Measurements from ENCODE around the gene ARL14EPL.

DNA sequence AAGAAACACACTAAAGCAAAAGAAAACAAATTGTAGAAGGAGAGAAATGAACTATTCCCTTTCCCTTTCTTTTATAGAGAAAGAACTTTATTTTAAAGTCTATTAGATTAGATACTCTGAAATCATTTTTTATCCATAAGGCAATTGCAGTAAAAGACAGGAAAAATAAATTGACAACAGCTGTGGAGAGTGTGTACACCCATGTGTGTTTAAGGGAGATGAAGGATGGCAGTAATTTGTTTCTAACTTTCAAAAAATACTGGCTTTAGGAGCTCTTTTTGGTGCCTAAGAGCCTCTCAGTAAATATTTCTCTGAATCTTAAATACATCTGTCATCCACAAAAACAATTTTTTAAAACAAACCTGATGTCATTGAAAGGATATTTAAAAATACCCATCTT, 18.3 kb upstream of the ARL14EPL start:
- TF ChIP-seq, protein P1, sequence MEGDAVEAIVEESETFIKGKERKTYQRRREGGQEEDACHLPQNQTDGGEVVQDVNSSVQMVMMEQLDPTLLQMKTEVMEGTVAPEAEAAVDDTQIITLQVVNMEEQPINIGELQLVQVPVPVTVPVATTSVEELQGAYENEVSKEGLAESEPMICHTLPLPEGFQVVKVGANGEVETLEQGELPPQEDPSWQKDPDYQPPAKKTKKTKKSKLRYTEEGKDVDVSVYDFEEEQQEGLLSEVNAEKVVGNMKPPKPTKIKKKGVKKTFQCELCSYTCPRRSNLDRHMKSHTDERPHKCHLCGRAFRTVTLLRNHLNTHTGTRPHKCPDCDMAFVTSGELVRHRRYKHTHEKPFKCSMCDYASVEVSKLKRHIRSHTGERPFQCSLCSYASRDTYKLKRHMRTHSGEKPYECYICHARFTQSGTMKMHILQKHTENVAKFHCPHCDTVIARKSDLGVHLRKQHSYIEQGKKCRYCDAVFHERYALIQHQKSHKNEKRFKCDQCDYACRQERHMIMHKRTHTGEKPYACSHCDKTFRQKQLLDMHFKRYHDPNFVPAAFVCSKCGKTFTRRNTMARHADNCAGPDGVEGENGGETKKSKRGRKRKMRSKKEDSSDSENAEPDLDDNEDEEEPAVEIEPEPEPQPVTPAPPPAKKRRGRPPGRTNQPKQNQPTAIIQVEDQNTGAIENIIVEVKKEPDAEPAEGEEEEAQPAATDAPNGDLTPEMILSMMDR (IDR thresholded peaks at IDR 0.05): no peak
- no peak for TF ChIP-seq POLR2A (IDR thresholded peaks at IDR 0.05)
